K562 (cell line): ENCODE measurements around the gene ZNF587. TPM values are rescaled to one million over a fixed set of nuclear protein-coding genes. Genes with fewer than 3 reads are reported as not detected.
A peak's percentile ranks its signal among the peaks of the same experiment; 100 is the strongest.

Experiments
- ARID1B ChIP-seq: fragments of 450-650 bp; IDR thresholded peaks from 2 replicates; pipeline ENCODE4 v1.6.1; 2016; ENCODE audit warnings: antibody characterized with exemption, mild to moderate bottlenecking, inconsistent platforms
- BCLAF1 ChIP-seq, 2 experiments: fragments of 450-650 bp in 1 of 2; IDR thresholded peaks; 2 replicates each; pipeline ENCODE4 v1.6.1; 2011 to 2017; ENCODE audit warnings: low read depth in 2 of 2, antibody characterized with exemption in 1 of 2, borderline replicate concordance in 1 of 2, low read length in 1 of 2, mild to moderate bottlenecking in 1 of 2, mixed read lengths in 1 of 2; ENCODE audit not compliant: control insufficient read depth in 1 of 2
- BDP1 ChIP-seq: IDR thresholded peaks from 3 replicates; pipeline ENCODE4 v1.6.1; 2011; ENCODE audit not compliant: insufficient read length, insufficient read depth
- DEAF1 ChIP-seq: fragments of 450-650 bp; formaldehyde crosslinking; IDR thresholded peaks from 2 replicates; pipeline ENCODE4 v1.4.0; 2020; ENCODE audit warnings: mild to moderate bottlenecking, moderate library complexity
- DIDO1 ChIP-seq: fragments of 450-650 bp; IDR thresholded peaks from 2 replicates; pipeline ENCODE4 v1.6.1; 2016; ENCODE audit warnings: low read depth, missing biosample characterization, missing genetic modification characterization
- ETV5 ChIP-seq: sonication (generic); formaldehyde crosslinking; IDR thresholded peaks from 2 replicates; pipeline ENCODE4 v1.4.0; 2020; ENCODE audit warnings: low read depth, mild to moderate bottlenecking, missing genetic modification reagents
- GTF2E2 ChIP-seq: fragments of 200-800 bp; sonication (Bioruptor generic); IDR thresholded peaks from 2 replicates; pipeline ENCODE4 v1.6.1; 2016; ENCODE audit warnings: missing genetic modification characterization, missing compliant biosample characterization
- HMBOX1 ChIP-seq: sonication (generic); IDR thresholded peaks from 2 replicates; pipeline ENCODE4 v1.6.1; 2016
- MCM3 ChIP-seq: fragments of 450-650 bp; IDR thresholded peaks from 2 replicates; pipeline ENCODE4 v1.6.1; 2016
- MYC ChIP-seq, 2 experiments: fragments of 250-450 bp in 1 of 2; sonication (Bioruptor Pico) in 1 of 2; IDR thresholded peaks; 2 replicates each; pipeline versions ENCODE4 v1.5.1 to v1.6.1; 2012 to 2021; ENCODE audit warnings: low read depth in 2 of 2, borderline replicate concordance in 1 of 2, improper control_type of control experiment in 1 of 2, low read length in 1 of 2, mild to moderate bottlenecking in 1 of 2, moderate library complexity in 1 of 2
- MYNN ChIP-seq, 2 experiments: sonication (generic); formaldehyde crosslinking in 1 of 2; IDR thresholded peaks; 2 replicates each; pipeline versions ENCODE4 v1.5.0 to v1.6.1; 2016 to 2020; ENCODE audit warnings: antibody characterized with exemption in 1 of 2, missing genetic modification reagents in 1 of 2
- NFXL1 ChIP-seq: fragments of 450-650 bp; formaldehyde crosslinking; IDR thresholded peaks from 2 replicates; pipeline ENCODE4 v1.4.0; 2021; ENCODE audit warnings: mild to moderate bottlenecking
- PHF20 ChIP-seq: fragments of 450-650 bp; IDR thresholded peaks from 2 replicates; pipeline ENCODE4 v1.6.1; 2018; ENCODE audit not compliant: partially characterized antibody
- RBM17 ChIP-seq: fragments of 200-400 bp; formaldehyde crosslinking; IDR thresholded peaks from 2 replicates; pipeline ENCODE4 v1.6.1; 2017; ENCODE audit warnings: low read depth, mild to moderate bottlenecking, low read length, borderline replicate concordance
- SMAD4 ChIP-seq: fragments of 250-450 bp; sonication (Bioruptor Pico); conservative IDR thresholded peaks from 2 replicates; pipeline ENCODE4 v1.8.0; 2021; ENCODE audit warnings: inconsistent platforms, mild to moderate bottlenecking, moderate library complexity
- polyA plus RNA-seq, 8 experiments: library from polyadenylated mRNA; depleted of rRNA in 4 of 8; stranded (reverse) in 5 of 8; unstranded in 3 of 8; fragments of >200 nt; fragmentation: Nextera tagmentation in 2 of 8; fragmentation: Illumina TruSeq in 1 of 8; extraction: Ambion mirVana in 2 of 8; extraction: Trizol in 1 of 8; gene quantifications; 2 replicates each; pipeline versions ENCODE4 v1.2.1 to v1.2.3, GENCODE V29; 2011 to 2014; ENCODE audit warnings: inconsistent platforms in 1 of 8, missing spikeins in 1 of 8
- total RNA-seq, 7 experiments: library from RNA; depleted of rRNA in 6 of 7; stranded (reverse); fragments of >200 nt in 6 of 7; fragmentation: Illumina TruSeq in 2 of 7; extraction: Trizol in 2 of 7; gene quantifications; 2 replicates each; pipeline versions ENCODE4 v1.2.1 to v1.2.3, GENCODE V29; 2011 to 2021; ENCODE audit warnings: low replicate concordance in 1 of 7
- TF ChIP-seq, protein P1 (sequence below): fragments of 250-450 bp; sonication (Bioruptor Pico); IDR thresholded peaks from 2 replicates; pipeline ENCODE4 v1.4.0; 2020

Gene ZNF587
- total and polyA plus RNA-seq, 9 of the 15 experiments (the other 6 are each of a cell fraction or from before 2014, with no cell fraction given), result 3.2 to 42.0 (median 24.9) TPM

DNA sequence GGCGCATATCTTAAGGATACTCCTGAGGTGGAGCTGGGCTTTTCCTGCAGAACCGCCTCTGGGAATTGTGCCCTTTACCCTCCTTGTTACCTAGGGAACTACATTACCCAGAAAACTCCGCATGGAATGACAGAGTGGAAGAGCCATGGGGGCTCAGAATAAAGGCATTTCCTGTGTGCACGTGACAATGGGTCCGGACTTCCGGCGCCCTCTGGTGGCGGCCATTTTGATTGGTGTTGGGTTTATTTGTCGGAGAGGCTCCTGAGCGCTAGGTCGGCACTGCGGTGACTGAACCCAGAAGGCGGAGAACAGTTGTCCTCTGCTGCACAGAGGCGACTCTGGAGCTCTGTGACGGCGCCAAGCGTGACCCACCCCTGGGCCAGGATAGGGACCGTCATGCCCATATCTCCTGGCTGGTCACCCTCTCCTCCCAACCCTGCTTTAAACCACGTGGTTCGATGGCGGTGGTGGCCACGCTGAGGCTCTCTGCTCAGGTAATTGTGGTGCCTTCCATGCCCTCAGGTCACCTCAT is 19.5 kb upstream of the ZNF587 start, which contains the start of gene ZNF587B (continued):
- TF ChIP-seq MYC (IDR thresholded peaks at IDR 0.05; ENCODE audit: low read depth, low read length) (peak; percentile 33; the same call in 1 of the 2 replicates), MYC (CRISPR knock-in tag; IDR thresholded peaks at IDR 0.05; ENCODE audit: borderline replicate concordance, low read depth) (no peak), ETV5 (CRISPR knock-in tag) (0 out of 2 replicates have a peak, but pooled peaks have one; percentile 43), DIDO1 (no peak), BDP1 (no peak), DEAF1 (CRISPR knock-in tag) (no peak), NFXL1 (CRISPR knock-in tag) (no peak), MYNN (IDR thresholded peaks at IDR 0.05) (no peak), MYNN (CRISPR knock-in tag; IDR thresholded peaks at IDR 0.05) (no peak), GTF2E2 (tag) (no peak), HMBOX1 (no peak), MCM3 (no peak), ARID1B (no peak), RBM17 (no peak), SMAD4 (CRISPR knock-in tag) (no peak), BCLAF1 (IDR thresholded peaks at IDR 0.05; ENCODE audit: borderline replicate concordance in 1 of 2, control insufficient read depth in 1 of 2, low read depth in 2 of 2, low read length in 1 of 2) (no peak), PHF20 (no peak)
- TF ChIP-seq, protein P1, sequence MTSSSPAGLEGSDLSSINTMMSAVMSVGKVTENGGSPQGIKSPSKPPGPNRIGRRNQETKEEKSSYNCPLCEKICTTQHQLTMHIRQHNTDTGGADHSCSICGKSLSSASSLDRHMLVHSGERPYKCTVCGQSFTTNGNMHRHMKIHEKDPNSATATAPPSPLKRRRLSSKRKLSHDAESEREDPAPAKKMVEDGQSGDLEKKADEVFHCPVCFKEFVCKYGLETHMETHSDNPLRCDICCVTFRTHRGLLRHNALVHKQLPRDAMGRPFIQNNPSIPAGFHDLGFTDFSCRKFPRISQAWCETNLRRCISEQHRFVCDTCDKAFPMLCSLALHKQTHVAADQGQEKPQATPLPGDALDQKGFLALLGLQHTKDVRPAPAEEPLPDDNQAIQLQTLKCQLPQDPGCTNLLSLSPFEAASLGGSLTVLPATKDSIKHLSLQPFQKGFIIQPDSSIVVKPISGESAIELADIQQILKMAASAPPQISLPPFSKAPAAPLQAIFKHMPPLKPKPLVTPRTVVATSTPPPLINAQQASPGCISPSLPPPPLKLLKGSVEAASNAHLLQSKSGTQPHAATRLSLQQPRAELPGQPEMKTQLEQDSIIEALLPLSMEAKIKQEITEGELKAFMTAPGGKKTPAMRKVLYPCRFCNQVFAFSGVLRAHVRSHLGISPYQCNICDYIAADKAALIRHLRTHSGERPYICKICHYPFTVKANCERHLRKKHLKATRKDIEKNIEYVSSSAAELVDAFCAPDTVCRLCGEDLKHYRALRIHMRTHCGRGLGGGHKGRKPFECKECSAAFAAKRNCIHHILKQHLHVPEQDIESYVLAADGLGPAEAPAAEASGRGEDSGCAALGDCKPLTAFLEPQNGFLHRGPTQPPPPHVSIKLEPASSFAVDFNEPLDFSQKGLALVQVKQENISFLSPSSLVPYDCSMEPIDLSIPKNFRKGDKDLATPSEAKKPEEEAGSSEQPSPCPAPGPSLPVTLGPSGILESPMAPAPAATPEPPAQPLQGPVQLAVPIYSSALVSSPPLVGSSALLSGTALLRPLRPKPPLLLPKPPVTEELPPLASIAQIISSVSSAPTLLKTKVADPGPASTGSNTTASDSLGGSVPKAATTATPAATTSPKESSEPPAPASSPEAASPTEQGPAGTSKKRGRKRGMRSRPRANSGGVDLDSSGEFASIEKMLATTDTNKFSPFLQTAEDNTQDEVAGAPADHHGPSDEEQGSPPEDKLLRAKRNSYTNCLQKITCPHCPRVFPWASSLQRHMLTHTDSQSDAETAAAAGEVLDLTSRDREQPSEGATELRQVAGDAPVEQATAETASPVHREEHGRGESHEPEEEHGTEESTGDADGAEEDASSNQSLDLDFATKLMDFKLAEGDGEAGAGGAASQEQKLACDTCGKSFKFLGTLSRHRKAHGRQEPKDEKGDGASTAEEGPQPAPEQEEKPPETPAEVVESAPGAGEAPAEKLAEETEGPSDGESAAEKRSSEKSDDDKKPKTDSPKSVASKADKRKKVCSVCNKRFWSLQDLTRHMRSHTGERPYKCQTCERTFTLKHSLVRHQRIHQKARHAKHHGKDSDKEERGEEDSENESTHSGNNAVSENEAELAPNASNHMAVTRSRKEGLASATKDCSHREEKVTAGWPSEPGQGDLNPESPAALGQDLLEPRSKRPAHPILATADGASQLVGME (CRISPR knock-in tag), result no peak
